GM19193 (cell line): ENCODE measurements around the gene MYRFL.

Experiments
- POLR2A ChIP-seq: IDR thresholded peaks from 4 replicates; pipeline ENCODE4 v1.6.1; 2011; ENCODE audit not compliant: insufficient read depth, insufficient read length; ENCODE audit errors: extremely low read depth

Gene MYRFL

DNA sequence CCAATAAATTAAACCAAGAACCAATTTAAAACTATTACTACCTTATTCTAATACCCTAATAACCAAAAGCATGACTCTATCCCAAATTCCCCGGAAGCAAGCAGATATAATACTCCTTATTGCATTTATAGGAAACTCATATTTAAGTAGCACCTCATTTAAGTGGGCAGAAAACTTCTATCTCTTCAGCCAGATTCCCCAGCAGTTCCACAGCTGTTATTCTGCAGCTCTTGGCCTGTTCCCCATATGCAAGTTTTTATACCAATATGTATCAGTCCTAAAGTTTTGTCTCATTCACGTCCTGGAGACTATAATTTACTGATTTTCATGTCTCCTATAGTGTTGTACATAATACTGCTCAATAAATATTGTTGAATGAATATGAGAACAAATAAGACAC is 106.5 kb downstream of the MYRFL start:
- no peak for TF ChIP-seq POLR2A

DNA sequence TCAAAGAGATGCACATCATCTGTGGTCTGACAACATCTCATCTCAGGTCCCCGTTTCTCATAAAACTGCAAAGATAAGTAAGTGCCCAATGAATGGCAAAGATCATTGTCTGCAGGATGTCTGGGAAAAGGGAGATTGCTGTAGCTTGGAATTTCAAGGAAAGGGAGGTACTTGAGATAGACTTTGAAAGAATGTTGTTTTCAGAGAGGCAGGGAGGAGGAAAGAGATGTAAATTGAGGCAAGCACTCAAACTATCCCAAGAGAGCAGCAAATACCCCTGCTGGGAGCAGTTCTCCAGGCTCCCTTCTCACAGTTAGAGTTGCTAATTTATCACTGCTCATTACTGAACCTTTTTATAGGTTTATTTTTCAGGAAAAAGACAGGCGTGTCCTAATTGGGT is 107.1 kb downstream of the MYRFL start:
- no peak for TF ChIP-seq POLR2A

DNA sequence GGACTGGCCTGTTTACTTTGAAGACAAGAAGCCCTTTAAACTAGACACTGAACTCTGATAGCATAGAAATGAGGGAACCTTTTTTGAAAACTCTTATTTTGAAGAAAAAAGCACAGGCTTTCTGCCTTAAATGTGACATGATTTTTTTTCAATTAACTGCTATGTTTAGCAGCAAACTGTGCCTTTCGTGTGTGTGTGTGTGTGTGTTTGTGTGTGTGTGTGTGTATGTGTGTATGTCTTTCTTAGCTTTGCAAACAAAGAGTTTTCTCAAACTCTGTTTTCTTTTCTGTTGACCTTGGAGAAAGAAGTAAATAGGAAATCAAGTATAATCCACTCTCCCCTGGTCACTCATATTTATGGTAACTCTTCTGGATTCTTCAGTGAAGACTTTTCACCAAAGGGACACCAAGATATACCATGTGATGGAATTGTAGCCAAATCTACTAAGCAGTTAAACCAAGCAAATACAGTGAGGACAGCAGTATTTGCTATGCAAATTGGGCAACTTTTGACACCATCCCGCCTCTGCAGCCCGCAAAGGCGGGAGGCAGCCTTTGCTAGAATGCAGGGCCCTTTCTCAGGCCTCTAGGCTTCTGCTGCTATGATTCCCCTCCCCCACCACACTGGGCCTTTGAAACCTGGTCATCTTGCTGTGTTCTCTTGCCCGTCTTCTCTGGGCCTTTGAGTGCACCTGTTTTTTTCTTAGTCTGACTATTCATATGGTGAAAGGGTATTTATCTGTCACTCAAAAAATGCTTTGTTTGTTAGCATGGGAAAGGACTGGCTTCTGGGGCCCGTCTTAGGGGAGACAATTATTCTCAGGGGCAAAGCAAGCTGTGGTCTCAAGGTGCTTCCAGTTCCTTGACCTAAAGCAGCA is 107.9 kb downstream of the MYRFL start:
- no peak for TF ChIP-seq POLR2A

DNA sequence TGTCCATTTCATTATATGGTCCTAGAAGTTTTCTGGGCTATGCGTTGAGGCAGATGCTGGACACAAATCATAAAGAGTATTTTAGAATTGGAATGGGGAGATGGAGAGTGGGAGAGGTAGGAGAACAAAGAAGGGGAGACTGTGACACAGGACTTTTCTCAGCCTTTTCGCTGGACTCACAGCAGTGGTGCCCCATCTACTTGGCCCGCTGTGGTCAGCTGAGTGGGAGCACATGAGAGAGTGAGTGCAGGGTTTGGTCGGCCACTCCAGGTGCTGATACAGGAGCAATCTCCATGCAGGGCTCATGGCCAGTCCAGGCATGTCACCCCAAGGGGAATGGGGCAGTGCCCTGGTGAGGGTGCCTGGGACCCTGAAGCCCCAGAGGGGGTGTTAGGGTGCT is 109.0 kb downstream of the MYRFL start:
- no peak for TF ChIP-seq POLR2A

DNA sequence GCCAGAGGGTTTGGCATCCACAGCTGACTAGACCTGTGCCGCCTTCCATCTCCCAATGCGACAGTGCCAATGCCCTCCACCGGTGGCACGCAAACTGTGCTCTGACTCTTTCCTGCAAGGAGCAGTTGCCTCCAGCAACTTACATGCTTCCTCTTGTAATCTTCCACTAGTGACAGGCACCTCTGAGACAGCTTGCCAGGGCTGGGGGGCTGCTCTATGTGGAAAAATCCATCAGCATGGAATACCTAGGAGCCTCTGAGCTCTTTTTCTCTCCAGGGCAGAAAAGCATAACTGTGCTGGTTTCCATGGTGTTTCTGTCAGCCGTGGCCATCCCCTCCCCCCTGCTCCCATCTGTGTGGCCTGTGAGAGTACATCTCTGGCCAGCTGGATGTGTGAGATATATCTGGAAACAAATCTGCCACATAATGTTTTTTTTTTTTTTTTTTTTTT is 110.6 kb downstream of the MYRFL start:
- TF ChIP-seq POLR2A, result no peak

DNA sequence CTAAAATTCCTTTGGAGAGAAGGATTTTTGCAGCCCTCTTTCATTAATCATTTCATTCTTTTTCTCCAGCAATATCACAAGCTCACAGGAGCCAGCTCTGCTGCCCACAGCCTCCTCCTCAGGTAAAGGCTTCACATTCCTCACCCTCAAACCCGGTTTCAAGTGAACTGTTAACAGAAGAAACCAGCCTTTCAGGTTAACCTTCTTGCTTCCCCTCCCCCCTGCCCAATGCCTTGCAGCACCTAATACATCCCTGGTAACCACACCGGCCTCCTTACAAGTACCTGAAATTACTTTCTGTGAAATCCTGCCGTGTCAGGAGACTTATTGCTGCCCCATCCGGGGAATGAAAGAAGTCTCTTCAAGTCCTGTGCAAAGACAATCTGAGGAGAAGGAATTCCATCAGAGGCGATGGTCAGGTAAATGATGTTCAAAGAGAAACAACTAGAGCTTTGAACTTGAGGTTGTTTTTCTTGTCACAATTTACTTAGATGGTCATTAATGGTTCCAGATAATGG is 111.2 kb downstream of the MYRFL start:
- no peak for TF ChIP-seq POLR2A

DNA sequence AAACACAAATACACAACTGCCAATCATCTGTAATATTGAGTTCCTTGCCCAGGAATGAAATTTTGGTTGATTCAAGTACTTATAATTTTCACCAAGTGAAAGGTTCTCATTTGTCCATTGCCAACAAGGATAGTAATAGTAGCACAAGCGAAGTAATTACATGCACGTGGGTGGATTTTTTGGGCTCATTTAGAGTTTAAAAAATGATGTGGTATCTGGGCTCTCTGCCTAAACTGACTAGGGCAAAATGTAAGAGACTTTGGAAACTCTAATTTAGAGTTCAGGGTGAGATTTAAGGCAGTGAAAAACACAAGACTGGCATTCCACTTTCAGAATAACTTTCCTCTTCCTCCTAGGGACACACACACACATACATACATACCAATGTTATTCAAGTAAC is 111.7 kb downstream of the MYRFL start:
- TF ChIP-seq POLR2A, result no peak

DNA sequence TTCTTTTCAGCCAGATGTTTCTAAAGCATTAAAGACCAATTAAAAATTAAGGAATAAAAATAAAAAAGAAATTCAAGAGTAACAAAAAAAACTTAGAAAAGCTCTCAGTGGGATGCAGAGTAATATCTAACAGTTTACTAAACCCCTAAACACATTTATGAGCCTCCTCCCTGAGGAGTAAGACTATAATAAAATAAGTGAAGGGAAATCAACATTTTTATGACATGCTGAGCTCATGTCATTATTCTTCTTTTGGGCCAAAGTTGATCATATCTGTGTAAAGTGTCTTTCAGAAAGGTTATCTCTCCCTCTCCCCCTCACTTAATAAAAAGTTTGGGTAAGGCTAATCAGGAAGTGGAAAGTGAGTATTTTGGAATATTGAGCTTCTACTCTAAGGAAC is 122.1 kb downstream of the MYRFL start:
- no peak for TF ChIP-seq POLR2A

DNA sequence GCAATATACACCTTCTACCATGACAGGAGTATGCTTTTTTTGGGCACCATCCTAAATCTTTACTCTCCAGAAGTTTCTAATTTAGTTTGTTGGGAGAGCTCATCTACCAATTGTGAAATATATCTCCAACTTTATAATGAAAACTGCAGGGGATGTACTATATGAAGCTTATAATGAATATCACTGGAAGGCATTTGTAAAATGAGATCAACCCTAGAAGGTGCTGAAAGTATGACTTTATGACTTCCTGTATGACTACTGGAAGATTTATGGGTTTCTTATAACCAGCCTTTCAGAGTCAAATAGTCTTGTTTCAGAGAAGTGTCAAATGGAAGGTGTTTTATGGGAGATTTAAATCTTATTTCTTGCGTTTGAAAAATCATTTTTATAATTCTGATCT is 122.9 kb downstream of the MYRFL start:
- no peak for TF ChIP-seq POLR2A

DNA sequence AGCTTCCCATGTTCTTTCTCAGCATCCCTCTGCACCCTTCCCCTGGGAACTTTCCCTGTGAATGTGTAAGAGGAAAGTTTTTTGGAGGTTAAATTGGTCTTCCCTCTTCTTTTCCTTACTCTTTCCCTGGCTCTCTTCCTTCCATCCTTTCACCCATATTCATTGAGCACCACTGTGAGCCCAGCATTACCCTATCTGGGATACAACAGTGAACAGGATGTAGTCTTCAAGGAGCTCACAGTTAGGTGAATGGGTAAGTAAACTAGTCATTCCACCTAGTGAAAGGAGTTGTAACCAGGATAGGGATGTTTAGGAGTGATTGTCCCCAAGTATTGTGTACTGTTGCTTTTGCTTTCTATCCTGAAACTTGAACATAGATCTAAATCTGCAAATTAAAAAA is 123.8 kb downstream of the MYRFL start:
- no peak for TF ChIP-seq POLR2A

DNA sequence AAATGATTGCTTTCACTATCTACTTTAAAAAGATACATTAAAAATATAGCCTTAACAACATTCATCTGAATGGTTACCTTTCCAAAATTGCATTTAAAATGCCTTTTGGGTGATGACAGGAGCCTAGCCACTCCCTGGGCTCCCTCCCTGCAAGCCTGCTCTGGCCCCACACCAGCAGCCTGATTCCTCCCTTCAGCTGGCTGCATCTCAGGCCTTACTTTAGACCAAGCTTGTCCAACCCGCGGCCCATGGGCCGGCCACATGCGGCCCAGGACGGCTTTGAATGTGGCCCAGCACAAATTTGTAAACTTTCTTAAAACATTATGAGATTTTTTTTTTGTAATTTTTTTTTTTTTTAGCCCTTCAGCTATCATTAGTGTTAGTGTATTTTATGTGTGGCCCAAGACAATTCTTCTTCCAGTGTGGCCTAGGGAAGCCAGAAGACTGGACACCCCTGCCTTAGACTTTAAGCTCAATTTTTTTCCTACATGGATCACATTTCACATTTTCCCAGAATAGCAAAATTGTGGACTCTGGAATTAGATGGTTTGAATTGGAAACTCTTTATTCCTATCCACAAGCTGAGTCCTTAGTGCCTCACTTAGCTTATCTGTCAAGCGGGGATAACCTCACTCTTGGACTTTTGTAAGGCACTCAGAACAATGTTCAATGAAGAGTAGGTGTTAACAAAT is 124.4 kb downstream of the MYRFL start:
- TF ChIP-seq POLR2A, result no peak

DNA sequence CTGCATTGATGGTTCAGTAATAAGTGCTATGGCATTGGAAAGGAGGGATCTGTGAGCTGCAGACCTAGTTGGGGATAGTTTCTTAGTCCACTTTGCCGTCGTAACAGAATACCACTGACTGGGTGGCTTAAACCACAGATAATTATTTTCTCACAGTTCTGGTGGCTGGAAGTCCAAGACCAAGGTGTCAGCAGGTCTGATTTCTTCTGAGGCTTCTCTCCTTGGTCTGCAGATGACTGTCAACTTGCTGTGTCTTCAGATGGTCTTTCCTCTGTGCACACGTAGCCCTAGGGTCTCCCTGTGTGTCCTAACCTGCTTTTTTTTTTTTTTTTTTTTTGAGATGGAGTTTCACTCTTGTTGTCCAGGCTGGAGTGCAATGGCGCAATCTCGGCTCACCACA is 126.1 kb downstream of the MYRFL start:
- TF ChIP-seq POLR2A, result no peak

DNA sequence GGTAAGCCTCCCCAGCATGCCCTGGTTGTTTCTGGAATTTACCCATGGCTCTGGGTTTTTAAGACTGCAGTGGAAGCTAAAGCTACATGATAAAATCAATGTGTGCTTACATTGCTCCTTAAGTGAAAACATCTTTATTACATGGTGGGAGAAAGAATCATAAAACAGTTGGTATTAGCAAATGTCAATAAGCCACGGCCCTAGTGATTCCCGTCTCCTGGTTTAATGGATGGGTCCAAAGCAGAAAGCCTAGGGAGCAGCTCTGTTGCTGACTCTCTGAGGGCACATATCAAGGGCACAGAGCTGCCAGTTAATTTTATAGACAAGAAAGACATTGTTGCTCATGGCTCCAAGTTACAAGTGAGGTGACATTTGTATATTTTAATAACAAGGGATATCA is 127.9 kb downstream of the MYRFL start:
- TF ChIP-seq POLR2A, result no peak

DNA sequence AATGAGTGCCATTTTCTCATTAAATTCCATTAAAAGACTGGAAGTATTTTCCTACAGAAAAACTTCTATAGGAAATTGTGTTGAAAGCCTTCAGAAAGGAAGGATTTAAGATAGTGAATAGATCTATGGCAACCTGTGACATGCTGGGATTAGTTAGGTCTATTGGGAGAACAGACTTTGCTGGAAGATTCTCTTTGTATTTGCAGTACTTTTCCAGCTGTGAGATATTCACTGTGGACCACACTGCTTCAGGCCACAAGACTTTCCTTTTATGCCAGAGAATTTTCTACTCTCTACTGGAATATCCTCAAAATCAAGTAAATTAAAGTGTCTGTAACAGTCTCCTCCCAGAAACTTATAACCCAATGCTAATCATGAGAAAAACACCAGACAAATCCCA is 136.2 kb downstream of the MYRFL start:
- no peak for TF ChIP-seq POLR2A

DNA sequence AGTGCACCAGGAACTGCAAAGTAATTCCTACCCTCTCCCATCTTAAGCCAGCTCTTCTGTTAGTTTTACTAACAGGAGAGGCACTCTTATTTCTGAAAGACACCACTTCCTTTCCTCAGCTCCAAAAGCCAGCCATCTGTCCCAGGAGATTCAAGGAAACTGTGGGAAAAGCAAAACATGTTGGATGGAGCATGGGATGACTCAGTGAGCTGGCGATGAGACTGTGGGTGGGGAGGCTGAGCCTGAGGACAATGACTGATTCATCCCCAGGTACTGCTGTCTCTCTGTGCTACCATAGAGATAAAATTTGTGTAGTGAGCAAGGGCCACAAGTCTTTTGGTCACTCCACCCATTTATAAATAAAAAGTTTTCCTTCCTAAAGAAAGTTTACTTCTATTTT is 141.4 kb downstream of the MYRFL start:
- no peak for TF ChIP-seq POLR2A

DNA sequence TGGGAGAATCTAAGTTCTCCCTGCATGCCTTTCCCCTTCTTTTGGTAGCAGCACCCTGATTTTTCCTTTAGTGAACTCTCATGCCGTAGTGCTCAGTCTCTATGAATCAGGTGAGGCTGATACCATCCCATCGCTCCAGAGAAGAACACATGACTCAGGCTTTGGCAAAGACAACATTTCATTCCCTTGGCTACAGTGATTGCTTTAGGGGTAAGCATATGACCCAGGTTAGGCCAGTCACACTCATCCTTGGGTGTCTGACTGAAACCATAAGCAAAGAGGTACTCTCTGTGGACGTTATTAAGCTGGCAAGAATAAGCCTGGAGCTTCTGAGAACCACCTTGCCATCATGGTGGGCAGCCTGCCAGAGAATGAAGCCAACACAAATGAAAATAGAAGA is 141.8 kb downstream of the MYRFL start:
- no peak for TF ChIP-seq POLR2A
